Mesenchymal stem cell (in vitro differentiated cells and primary cell): ENCODE data around the gene SIDT1.

Source experiments
- DNase-seq: peaks from one replicate; pipeline ENCODE4 v3.0.0-alpha.2; 2013
- H2AFZ ChIP-seq: one replicate; pipeline ENCODE4 v1.6.1; 2013; ENCODE audit warnings: low read depth, mild to moderate bottlenecking, control low read depth, inconsistent platforms, low read length, moderate library complexity
- H2AK5ac ChIP-seq: 2 replicates; pipeline ENCODE4 v1.6.1; 2013; ENCODE audit warnings: low read length, moderate library complexity, mild to moderate bottlenecking, inconsistent platforms; ENCODE audit not compliant: severe bottlenecking
- H2BK120ac ChIP-seq: one replicate; pipeline ENCODE4 v1.6.1; 2013; ENCODE audit warnings: low read depth, mild to moderate bottlenecking, inconsistent platforms, low read length, moderate library complexity
- H2BK12ac ChIP-seq, 2 experiments: one replicate each; pipeline ENCODE4 v1.6.1; 2013; ENCODE audit warnings: inconsistent platforms in 2 of 2, low read length in 2 of 2, mild to moderate bottlenecking in 2 of 2, moderate library complexity in 2 of 2, control low read depth in 1 of 2
- H2BK15ac ChIP-seq: one replicate; pipeline ENCODE4 v1.6.1; 2013; ENCODE audit warnings: mild to moderate bottlenecking, low read depth, inconsistent platforms; ENCODE audit not compliant: poor library complexity, severe bottlenecking
- H2BK5ac ChIP-seq: 2 replicates; pipeline ENCODE4 v1.6.1; 2013; ENCODE audit warnings: low read depth, mild to moderate bottlenecking, low read length, control low read depth, inconsistent platforms; ENCODE audit not compliant: poor library complexity, severe bottlenecking
- H3K14ac ChIP-seq, 2 experiments: one replicate each; pipeline ENCODE4 v1.6.1; 2013; ENCODE audit warnings: inconsistent platforms in 2 of 2, low read length in 2 of 2, control low read depth in 1 of 2, mild to moderate bottlenecking in 1 of 2, moderate library complexity in 1 of 2
- H3K18ac ChIP-seq, 2 experiments: one replicate each; pipeline ENCODE4 v1.6.1; 2013; ENCODE audit warnings: inconsistent platforms in 2 of 2, low read length in 2 of 2, control low read depth in 1 of 2, low read depth in 1 of 2, mild to moderate bottlenecking in 1 of 2
- H3K23ac ChIP-seq, 2 experiments: one replicate each; pipeline ENCODE4 v1.6.1; 2013; ENCODE audit warnings: inconsistent platforms in 2 of 2, low read length in 2 of 2, mild to moderate bottlenecking in 2 of 2, moderate library complexity in 2 of 2, control low read depth in 1 of 2
- H3K27ac ChIP-seq: 2 replicates; pipeline ENCODE4 v1.5.1; 2013; ENCODE audit warnings: mild to moderate bottlenecking, moderate library complexity, low read length, control low read depth, inconsistent platforms; ENCODE audit not compliant: poor library complexity, severe bottlenecking
- H3K27me3 ChIP-seq, 2 experiments: 2 replicates each; pipeline versions ENCODE4 v1.6.1 to v1.7.0; 2013; ENCODE audit warnings: low read length in 2 of 2, mild to moderate bottlenecking in 2 of 2, moderate library complexity in 2 of 2, control low read depth in 1 of 2, inconsistent platforms in 1 of 2; ENCODE audit not compliant: control insufficient read depth in 1 of 2, insufficient read depth in 1 of 2
- H3K36me3 ChIP-seq, 2 experiments: 2 replicates each; pipeline versions ENCODE4 v1.6.1 to v1.7.0; 2013; ENCODE audit warnings: low read length in 2 of 2, control low read depth in 1 of 2, inconsistent platforms in 1 of 2, low read depth in 1 of 2, mild to moderate bottlenecking in 1 of 2; ENCODE audit not compliant: insufficient read depth in 2 of 2, control insufficient read depth in 1 of 2
- H3K4ac ChIP-seq, 2 experiments: one replicate each; pipeline ENCODE4 v1.6.1; 2013; ENCODE audit warnings: inconsistent platforms in 2 of 2, low read length in 2 of 2, mild to moderate bottlenecking in 2 of 2, moderate library complexity in 2 of 2, control low read depth in 1 of 2, low read depth in 1 of 2
- H3K4me1 ChIP-seq: 2 replicates; pipeline ENCODE4 v1.6.1; 2013; ENCODE audit warnings: low read depth, low read length, control low read depth; ENCODE audit not compliant: control insufficient read depth, insufficient read depth
- H3K4me2 ChIP-seq: 2 replicates; pipeline ENCODE4 v1.6.1; 2013; ENCODE audit warnings: low read length, mild to moderate bottlenecking, inconsistent platforms; ENCODE audit not compliant: poor library complexity, severe bottlenecking
- H3K4me3 ChIP-seq, 2 experiments: 2 replicates each; pipeline versions ENCODE4 v1.5.1 to v1.7.0; 2013; ENCODE audit warnings: low read length in 2 of 2, mild to moderate bottlenecking in 2 of 2, control low read depth in 1 of 2, low read depth in 1 of 2; ENCODE audit not compliant: insufficient read depth in 1 of 2
- H3K79me1 ChIP-seq: replicated peaks from 2 replicates; pipeline ENCODE4 v1.6.1; 2013; ENCODE audit warnings: mild to moderate bottlenecking, control low read depth, low read length, inconsistent platforms; ENCODE audit not compliant: poor library complexity, severe bottlenecking
- H3K9ac ChIP-seq: 2 replicates; pipeline ENCODE4 v1.7.0; 2013; ENCODE audit warnings: mild to moderate bottlenecking, low read length, moderate library complexity
- H3K9me3 ChIP-seq: 2 replicates; pipeline ENCODE4 v1.7.0; 2013; ENCODE audit warnings: mild to moderate bottlenecking, low read length; ENCODE audit not compliant: control insufficient read depth
- H4K8ac ChIP-seq: one replicate; pipeline ENCODE4 v1.6.1; 2013; ENCODE audit warnings: inconsistent platforms, mild to moderate bottlenecking, low read length, moderate library complexity
- H4K91ac ChIP-seq: one replicate; pipeline ENCODE4 v1.6.1; 2013; ENCODE audit warnings: mild to moderate bottlenecking, low read length, inconsistent platforms
- WGBS: methylation state at CpG from one replicate; pipeline ENCODE4 v1.1.7; 2013; ENCODE audit warnings: mixed read lengths; 5-methylcytosine and 5-hydroxymethylcytosine counted together

The SIDT1 gene

DNA sequence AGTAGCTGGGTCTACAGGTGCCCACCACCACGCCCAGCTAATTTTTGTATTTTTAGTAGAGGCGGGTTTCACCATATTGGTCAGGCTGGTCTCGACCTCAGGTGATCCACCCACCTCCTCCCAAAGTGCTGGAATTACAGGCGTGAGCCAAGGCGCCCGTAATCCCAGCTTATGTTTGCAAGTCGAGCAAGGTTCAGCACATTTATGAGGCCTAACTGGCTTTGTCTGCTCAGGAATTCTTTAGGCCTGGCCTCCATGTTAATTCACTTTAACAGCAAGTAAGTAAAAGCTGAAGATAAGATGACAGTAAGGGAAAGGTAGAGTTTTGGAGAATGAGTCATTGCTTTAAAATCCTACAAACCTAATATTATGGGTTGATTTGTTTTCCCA is 24.6 kb downstream of the SIDT1 start:
- Histone ChIP-seq H2AFZ (no peak overlapping the region), H2BK15ac (no peak overlapping the region), H2AK5ac (no peak overlapping the region), H3K9ac (no peak overlapping the region), H3K14ac (no peak overlapping the region), H3K79me1 (no peaks in the 10 kb centered on the region), H3K18ac (no peak overlapping the region), H4K8ac (no peak overlapping the region), H3K4me3 (no peak overlapping the region), H2BK120ac (no peak overlapping the region), H3K27ac (no peak overlapping the region), H2BK5ac (no peak overlapping the region), H3K4me2 (no peak overlapping the region), H3K9me3 (no peaks in the 10 kb centered on the region), H3K36me3 (no peaks in the 10 kb centered on the region), H3K23ac (no peak overlapping the region), H3K4ac (no peak overlapping the region), H3K4me1 (peaks cover 1% of the 10 kb centered on the region), H3K27me3 (peaks cover 4 to 6% of the 10 kb centered on the region in 2 experiments), H4K91ac (no peak overlapping the region), H2BK12ac (no peak overlapping the region)
- WGBS = 97% methylated on average over 7 of the region's 7 CpGs
- DNase-seq = no peak

DNA sequence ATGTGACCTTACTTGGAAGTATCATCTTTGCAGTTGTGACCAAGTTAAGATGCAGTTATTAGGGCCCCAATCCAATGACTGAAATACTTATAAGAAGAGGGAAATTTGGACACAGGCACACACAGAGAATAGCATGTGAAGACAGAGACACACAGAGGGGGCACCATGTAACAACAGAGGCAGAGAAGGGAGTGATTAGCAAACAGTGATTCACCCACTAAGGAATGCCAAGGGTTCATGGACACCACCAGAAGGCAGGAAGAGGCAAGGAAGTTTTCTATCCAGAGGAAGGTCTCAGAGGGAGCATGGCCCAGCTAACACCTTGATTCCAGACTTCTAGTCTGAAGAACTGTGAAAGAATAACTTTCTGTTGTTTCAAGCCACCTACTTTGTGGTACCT is 25.0 kb downstream of the SIDT1 start:
- peak; percentile 44 for DNase-seq
- Histone ChIP-seq H3K4me1 (peaks cover 1% of the 10 kb centered on the region), H3K9me3 (no peaks in the 10 kb centered on the region), H2BK120ac (no peak overlapping the region), H2BK15ac (no peak overlapping the region), H2BK12ac (no peak overlapping the region), H3K4me3 (no peak overlapping the region), H3K23ac (no peak overlapping the region), H3K4ac (no peak overlapping the region), H3K27me3 (peaks cover 0 to 6% of the 10 kb centered on the region in 2 experiments), H3K4me2 (no peak overlapping the region), H3K36me3 (no peaks in the 10 kb centered on the region), H3K18ac (no peak overlapping the region), H4K91ac (no peak overlapping the region), H3K14ac (peak overlapping the region in 1 of 2 experiments; percentile 46), H4K8ac (no peak overlapping the region), H2BK5ac (no peak overlapping the region), H3K27ac (no peak overlapping the region), H2AK5ac (no peak overlapping the region), H2AFZ (peak overlapping the region; percentile 64), H3K9ac (no peak overlapping the region), H3K79me1 (no peaks in the 10 kb centered on the region)

DNA sequence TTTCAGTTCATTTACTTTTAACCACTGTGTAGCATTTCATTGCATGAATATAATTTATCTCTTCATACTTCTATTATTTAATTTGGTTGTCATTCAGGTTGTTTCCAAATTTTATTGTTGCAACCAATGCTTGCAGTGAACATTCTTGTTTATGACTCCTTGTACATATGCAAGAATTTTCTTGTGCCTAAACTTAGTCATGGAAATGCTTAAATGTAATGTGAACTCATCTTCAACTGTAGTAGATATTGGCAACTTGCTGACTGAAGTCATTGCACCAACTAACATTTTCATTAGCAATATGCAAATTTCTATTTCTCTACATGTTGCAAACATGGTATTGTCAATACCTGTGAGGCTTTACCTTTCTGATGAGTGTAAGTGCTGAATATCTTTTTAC is 26.7 kb downstream of the SIDT1 start:
- H3K14ac ChIP-seq = no peak overlapping the region
- H4K91ac ChIP-seq = no peak overlapping the region
- H3K23ac ChIP-seq = no peak overlapping the region
- H3K4me1 ChIP-seq = peaks cover 1% of the 10 kb centered on the region
- H3K9me3 ChIP-seq = no peaks in the 10 kb centered on the region
- no peak overlapping the region for H3K27ac ChIP-seq
- H2BK12ac ChIP-seq = no peak overlapping the region
- no peak overlapping the region for H4K8ac ChIP-seq
- H2BK5ac ChIP-seq = no peak overlapping the region
- no peaks in the 10 kb centered on the region for H3K36me3 ChIP-seq
- H3K18ac ChIP-seq = no peak overlapping the region
- H3K79me1 ChIP-seq = no peaks in the 10 kb centered on the region
- no peak for DNase-seq
- H3K4me3 ChIP-seq = no peak overlapping the region
- no peak overlapping the region for H2AK5ac ChIP-seq
- H3K27me3 ChIP-seq = peaks cover 2 to 4% of the 10 kb centered on the region in 2 experiments
- H3K9ac ChIP-seq = no peak overlapping the region
- H2BK120ac ChIP-seq = no peak overlapping the region
- no peak overlapping the region for H2BK15ac ChIP-seq
- H3K4ac ChIP-seq = no peak overlapping the region
- no peak overlapping the region for H2AFZ ChIP-seq
- H3K4me2 ChIP-seq = no peak overlapping the region

DNA sequence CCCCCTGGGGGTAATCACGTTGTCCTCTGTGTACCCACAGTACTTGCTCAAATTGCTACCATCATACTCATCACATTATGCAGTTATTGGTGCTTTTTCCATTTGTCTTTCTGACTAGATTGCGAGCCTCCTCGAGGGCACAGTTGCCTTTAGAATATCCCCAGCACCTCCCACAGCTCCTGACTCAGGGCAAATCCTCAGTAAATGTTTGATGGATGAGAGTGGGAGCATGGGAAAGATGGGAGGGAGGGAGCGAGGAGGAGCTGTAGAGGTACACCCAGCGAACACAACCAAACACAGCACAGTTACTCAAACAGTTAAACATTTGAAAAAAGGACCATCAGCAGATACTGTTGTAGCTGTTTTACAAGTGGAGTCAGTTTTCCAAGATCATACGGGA is 27.9 kb downstream of the SIDT1 start:
- Histone ChIP-seq H2AFZ (no peak overlapping the region), H3K23ac (no peak overlapping the region), H3K4me2 (no peak overlapping the region), H4K91ac (no peak overlapping the region), H3K9ac (no peak overlapping the region), H2BK120ac (no peak overlapping the region), H3K4me3 (no peak overlapping the region), H3K27ac (no peak overlapping the region), H3K9me3 (no peaks in the 10 kb centered on the region), H2BK12ac (no peak overlapping the region), H3K4me1 (peaks cover 1% of the 10 kb centered on the region), H3K27me3 (peaks cover 4 to 9% of the 10 kb centered on the region in 2 experiments), H2AK5ac (no peak overlapping the region), H3K4ac (no peak overlapping the region), H2BK15ac (no peak overlapping the region), H3K79me1 (no peaks in the 10 kb centered on the region), H3K18ac (no peak overlapping the region), H4K8ac (no peak overlapping the region), H2BK5ac (no peak overlapping the region), H3K36me3 (no peaks in the 10 kb centered on the region), H3K14ac (no peak overlapping the region)
- no peak for DNase-seq
- WGBS = 68% methylated on average over 2 of the region's 6 CpGs
